ENCODE data around the gene DRC7. TPM values are rescaled to one million over a fixed set of nuclear protein-coding genes. Genes with fewer than 3 reads are reported as not detected.
A peak's percentile ranks its signal among the peaks of the same experiment; 100 is the strongest.

The DRC7 gene
- total and polyA plus RNA-seq, 2 donors = 0.32 to 0.33 TPM

DNA sequence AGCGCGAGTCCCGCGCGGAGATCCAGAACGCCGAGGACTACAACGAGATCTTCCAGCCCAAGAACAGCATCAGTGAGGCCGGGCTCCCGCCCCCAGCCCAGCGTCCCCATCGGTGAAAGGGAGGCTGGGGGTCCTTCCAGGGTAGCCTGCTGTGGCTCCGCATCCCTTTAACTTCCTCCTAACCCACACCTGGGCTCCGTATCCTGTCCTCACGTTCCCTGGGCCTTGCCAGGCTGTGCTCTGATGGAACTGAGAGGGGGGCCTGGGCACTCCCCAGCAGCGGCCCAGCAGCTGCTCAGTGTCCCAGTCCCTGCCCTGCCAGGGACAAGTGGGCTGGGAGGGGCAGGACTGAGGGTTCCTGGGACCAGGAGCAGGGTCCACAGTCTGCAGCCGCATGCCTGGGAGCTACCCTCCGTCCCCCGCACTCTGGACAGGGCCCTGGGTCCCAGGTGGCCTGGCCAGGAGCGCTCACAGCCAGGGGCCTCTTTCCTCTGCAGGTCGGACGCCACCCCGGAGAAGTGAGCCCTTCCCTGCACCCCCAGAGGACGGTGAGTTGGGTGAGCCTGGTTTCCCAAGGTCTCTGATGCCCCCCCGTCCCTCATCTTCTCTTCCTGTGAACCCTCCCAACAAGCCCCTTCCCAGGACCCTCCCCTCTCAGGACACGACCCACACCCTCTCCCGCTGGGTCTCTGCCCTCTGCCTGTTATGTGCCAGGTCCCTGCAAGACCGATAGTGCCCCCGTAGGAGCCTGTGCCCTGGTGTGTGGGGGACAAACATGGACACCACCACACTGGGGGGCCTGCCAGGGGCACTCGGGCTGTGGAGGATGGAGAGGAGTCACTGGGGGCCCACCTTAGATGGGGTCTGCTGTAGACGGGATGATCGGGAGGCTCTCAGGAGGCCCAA lies 59.1 kb downstream of the DRC7 start:
- Histone ChIP-seq H3K9me3 (ENCODE audit: control insufficient read depth in 2 of 2, insufficient read depth in 1 of 2, low read length in 1 of 2) (no peaks in the 10 kb centered on the region), H3K36me3 (ENCODE audit: control insufficient read depth in 2 of 2, insufficient read depth in 2 of 2, low read length in 1 of 2) (peaks cover 20 to 47% of the 10 kb centered on the region in 2 donors), H3K4me1 (ENCODE audit: control insufficient read depth in 2 of 2, insufficient read depth in 2 of 2, low read length in 2 of 2) (no peaks in the 10 kb centered on the region), H3K27ac (ENCODE audit: low read depth in 1 of 2, low read length in 1 of 2) (no peak overlapping the region), H3K27me3 (ENCODE audit: control insufficient read depth in 2 of 2, insufficient read depth in 1 of 2, low read length in 1 of 2) (no peaks in the 10 kb centered on the region), H3K4me3 (ENCODE audit: low read length in 2 of 2) (no peak overlapping the region)
- DNase-seq (ENCODE audit: low read depth in 6 of 9, low spot score in 9 of 9) = no peak
- whole genome bisulfite sequencing = 96% methylated on average over 32 of the region's 32 CpGs

DNA sequence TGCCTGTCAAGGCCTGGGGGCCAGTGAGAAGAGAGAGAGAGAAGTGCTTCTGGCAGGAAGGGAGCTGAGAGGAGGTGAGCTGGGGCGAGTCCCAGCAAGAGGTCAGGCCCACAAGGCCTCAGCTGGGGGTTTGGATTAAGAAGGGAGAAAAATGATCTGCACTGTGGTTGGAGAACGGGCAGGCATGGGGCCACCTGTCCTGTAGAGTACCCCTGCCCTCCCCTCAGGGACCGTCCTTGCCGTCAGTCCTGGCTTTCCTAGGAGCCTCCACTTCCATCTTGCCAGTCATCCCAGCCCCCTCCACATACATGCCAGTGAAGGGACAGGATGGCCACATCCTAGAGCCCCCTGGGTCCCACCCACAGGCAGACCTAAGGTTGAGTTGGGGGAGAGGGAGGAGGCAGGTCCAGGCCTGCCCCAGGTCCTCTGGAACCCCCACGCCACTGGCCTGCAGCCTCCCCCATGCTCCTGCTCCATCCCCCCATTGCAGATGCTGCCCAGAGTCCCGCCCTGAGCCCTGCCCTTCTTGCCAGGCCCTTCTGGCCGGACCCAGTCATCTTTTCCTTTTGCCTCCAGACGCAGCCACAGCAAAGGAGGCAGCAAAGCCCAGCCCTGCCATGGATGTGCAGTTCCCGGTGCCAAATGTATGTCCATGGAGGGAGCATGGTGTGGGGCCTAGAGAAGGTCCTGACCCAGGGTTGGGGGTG lies 59.9 kb downstream of the DRC7 start:
- no peaks in the 10 kb centered on the region for H3K27me3 ChIP-seq (ENCODE audit: control insufficient read depth in 2 of 2, insufficient read depth in 1 of 2, low read length in 1 of 2)
- WGBS = 93% methylated on average over 9 of the region's 9 CpGs
- DNase-seq (ENCODE audit: low read depth in 6 of 9, low spot score in 9 of 9) = no peak
- peaks cover 20 to 47% of the 10 kb centered on the region in 2 donors for H3K36me3 ChIP-seq (ENCODE audit: control insufficient read depth in 2 of 2, insufficient read depth in 2 of 2, low read length in 1 of 2)
- no peaks in the 10 kb centered on the region for H3K9me3 ChIP-seq (ENCODE audit: control insufficient read depth in 2 of 2, insufficient read depth in 1 of 2, low read length in 1 of 2)
- H3K27ac ChIP-seq (ENCODE audit: low read depth in 1 of 2, low read length in 1 of 2) = no peak overlapping the region
- H3K4me3 ChIP-seq (ENCODE audit: low read length in 2 of 2) = no peak overlapping the region
- no peaks in the 10 kb centered on the region for H3K4me1 ChIP-seq (ENCODE audit: control insufficient read depth in 2 of 2, insufficient read depth in 2 of 2, low read length in 2 of 2)

DNA sequence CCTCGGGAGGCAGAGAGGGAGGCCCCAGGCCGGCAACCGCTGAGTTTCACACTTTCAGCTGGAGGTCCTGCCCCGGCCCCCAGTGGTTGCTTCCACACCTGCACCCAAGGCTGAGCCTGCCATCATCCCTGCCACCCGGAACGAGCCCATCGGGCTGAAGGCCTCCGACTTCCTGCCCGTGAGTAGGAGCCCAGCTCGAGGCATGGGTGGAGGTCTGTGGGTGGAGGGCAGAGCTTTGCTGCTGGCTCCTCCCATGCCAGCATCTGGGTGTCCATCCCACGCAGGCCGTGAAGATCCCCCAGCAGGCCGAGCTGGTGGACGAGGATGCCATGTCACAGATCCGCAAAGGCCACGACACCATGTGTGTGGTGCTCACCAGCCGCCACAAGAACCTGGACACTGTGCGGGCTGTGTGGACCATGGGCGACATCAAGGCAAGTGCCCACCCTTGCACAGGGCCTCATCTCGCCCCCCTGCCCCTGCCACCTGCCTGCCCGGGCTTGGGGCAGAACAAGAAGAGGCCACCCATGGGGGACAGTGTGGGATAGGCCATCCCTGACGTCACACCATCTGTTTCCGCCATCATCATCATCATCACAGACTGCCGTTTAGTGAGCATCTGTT lies 60.6 kb downstream of the DRC7 start:
- H3K4me1 ChIP-seq (ENCODE audit: control insufficient read depth in 2 of 2, insufficient read depth in 2 of 2, low read length in 2 of 2) = no peaks in the 10 kb centered on the region
- 97% methylated on average over 24 of the region's 24 CpGs for WGBS
- no peak for DNase-seq (ENCODE audit: low read depth in 6 of 9, low spot score in 9 of 9)
- H3K27me3 ChIP-seq (ENCODE audit: control insufficient read depth in 2 of 2, insufficient read depth in 1 of 2, low read length in 1 of 2) = no peaks in the 10 kb centered on the region
- H3K9me3 ChIP-seq (ENCODE audit: control insufficient read depth in 2 of 2, insufficient read depth in 1 of 2, low read length in 1 of 2) = no peaks in the 10 kb centered on the region
- H3K4me3 ChIP-seq (ENCODE audit: low read length in 2 of 2) = no peak overlapping the region
- no peak overlapping the region for H3K27ac ChIP-seq (ENCODE audit: low read depth in 1 of 2, low read length in 1 of 2)
- H3K36me3 ChIP-seq (ENCODE audit: control insufficient read depth in 2 of 2, insufficient read depth in 2 of 2, low read length in 1 of 2) = peaks cover 20 to 47% of the 10 kb centered on the region in 2 donors

DNA sequence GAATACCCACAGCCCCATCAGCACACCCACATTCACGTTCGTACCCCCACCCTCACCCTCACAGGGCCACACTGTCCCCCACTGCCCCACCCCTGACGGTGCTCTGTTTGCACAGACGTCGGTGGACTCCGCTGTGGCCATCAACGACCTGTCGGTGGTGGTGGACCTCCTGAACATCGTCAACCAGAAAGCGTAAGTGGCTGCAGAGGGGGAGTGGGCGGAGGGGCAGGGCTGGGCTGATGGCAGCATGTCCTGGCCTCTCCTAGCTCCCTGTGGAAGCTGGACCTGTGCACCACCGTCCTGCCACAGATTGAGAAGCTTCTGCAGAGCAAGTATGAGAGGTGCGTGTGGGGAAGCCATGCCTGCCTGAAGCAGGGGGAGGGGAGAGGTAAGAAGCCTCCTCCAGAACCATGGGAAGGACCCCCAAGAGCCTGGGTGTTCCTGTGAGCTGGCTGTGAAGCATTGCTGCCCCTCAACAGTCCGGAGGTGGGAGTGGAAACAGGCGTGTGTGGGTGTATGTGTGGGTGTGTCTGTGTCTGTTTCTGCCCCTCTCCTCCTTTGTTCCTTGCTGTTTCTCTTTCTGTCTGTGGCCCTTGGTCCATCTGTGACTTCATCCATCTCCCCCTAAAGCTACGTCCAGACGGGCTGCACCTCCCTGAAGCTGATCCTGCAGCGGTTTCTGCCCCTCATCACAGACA lies 61.3 kb downstream of the DRC7 start:
- H3K27me3 ChIP-seq (ENCODE audit: control insufficient read depth in 2 of 2, insufficient read depth in 1 of 2, low read length in 1 of 2) = no peaks in the 10 kb centered on the region
- peaks cover 20 to 44% of the 10 kb centered on the region in 2 donors for H3K36me3 ChIP-seq (ENCODE audit: control insufficient read depth in 2 of 2, insufficient read depth in 2 of 2, low read length in 1 of 2)
- no peak for DNase-seq (ENCODE audit: low read depth in 6 of 9, low spot score in 9 of 9)
- H3K9me3 ChIP-seq (ENCODE audit: control insufficient read depth in 2 of 2, insufficient read depth in 1 of 2, low read length in 1 of 2) = no peaks in the 10 kb centered on the region
- H3K4me1 ChIP-seq (ENCODE audit: control insufficient read depth in 2 of 2, insufficient read depth in 2 of 2, low read length in 2 of 2) = no peaks in the 10 kb centered on the region
- no peak overlapping the region for H3K27ac ChIP-seq (ENCODE audit: low read depth in 1 of 2, low read length in 1 of 2)
- 96% methylated on average over 18 of the region's 18 CpGs for WGBS
- H3K4me3 ChIP-seq (ENCODE audit: low read length in 2 of 2) = no peak overlapping the region

DNA sequence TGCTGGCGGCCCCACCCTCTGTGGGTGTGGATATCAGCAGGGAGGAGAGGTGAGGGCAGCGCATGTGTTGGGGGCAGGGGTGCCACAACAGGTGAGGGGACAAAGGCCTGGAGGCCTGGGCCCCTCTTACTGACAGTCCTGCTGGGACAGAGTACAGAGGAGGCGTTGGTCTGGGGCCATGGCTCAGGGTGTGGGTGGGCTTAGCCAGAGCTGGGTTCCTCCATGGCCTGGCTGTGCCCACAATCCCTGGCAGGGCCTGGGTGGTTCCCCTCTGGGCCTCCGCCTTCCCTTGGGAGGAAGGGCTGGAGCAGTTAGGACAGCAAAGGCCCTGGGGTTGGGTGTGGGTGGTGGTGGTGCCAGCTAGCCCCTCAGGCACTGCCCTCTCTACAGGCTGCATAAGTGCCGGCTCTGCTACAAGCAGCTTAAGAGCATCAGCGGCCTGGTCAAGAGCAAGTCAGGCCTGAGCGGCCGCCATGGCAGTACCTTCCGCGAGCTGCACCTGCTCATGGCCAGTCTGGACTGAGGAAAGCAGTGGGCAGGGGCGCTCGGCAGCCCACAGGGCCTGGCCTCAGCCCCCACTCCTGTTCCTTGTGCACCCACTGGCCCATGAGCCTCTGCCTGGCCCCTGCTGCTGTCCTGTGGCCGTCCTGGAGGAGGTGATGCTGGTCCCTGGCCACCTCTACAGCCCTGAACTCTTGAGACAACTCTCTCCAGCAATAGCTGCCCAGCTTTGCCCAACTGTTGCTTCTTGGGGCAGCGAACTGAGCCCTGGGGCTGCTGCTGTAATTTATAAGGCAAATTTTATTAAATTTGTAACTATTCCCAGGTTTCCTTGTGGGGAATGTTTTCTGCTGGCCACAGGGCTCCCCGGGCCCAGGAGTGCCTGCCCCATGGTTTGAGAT lies 62.1 kb downstream of the DRC7 start:
- WGBS = 88% methylated on average over 15 of the region's 15 CpGs
- Histone ChIP-seq H3K27ac (ENCODE audit: low read depth in 1 of 2, low read length in 1 of 2) (no peak overlapping the region), H3K9me3 (ENCODE audit: control insufficient read depth in 2 of 2, insufficient read depth in 1 of 2, low read length in 1 of 2) (no peaks in the 10 kb centered on the region), H3K27me3 (ENCODE audit: control insufficient read depth in 2 of 2, insufficient read depth in 1 of 2, low read length in 1 of 2) (no peaks in the 10 kb centered on the region), H3K4me3 (ENCODE audit: low read length in 2 of 2) (no peak overlapping the region), H3K36me3 (ENCODE audit: control insufficient read depth in 2 of 2, insufficient read depth in 2 of 2, low read length in 1 of 2) (peaks cover 18 to 36% of the 10 kb centered on the region in 2 donors), H3K4me1 (ENCODE audit: control insufficient read depth in 2 of 2, insufficient read depth in 2 of 2, low read length in 2 of 2) (no peaks in the 10 kb centered on the region)
- no peak for DNase-seq (ENCODE audit: low read depth in 6 of 9, low spot score in 9 of 9)

DNA sequence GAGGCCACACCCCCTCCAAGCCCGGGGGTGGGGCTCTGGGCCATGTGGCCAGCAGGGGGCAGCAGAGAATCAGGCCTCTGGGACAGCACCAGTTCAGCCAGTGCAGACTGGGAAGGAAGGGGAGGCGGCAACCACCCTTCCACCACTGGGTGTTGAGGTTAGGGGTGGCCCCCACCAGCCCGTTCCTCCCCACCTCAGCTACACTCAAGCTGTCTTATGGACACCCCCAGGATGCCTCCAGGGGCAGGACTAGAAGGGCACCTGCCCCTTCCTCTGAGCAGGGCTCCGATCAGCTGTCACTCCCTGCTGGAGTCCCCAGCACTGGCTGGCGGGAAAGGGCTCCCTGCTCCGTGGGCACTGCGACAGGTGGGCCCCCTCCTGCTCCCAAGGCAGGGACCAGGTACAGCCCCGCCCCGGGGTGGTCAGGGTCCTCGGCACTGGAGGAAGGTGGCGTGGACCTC lies 62.8 kb downstream of the DRC7 start:
- Histone ChIP-seq H3K4me1 (ENCODE audit: control insufficient read depth in 2 of 2, insufficient read depth in 2 of 2, low read length in 2 of 2) (no peaks in the 10 kb centered on the region), H3K4me3 (ENCODE audit: low read length in 2 of 2) (no peak overlapping the region), H3K36me3 (ENCODE audit: control insufficient read depth in 2 of 2, insufficient read depth in 2 of 2, low read length in 1 of 2) (peaks cover 18 to 29% of the 10 kb centered on the region in 2 donors), H3K27me3 (ENCODE audit: control insufficient read depth in 2 of 2, insufficient read depth in 1 of 2, low read length in 1 of 2) (no peaks in the 10 kb centered on the region), H3K9me3 (ENCODE audit: control insufficient read depth in 2 of 2, insufficient read depth in 1 of 2, low read length in 1 of 2) (no peaks in the 10 kb centered on the region), H3K27ac (ENCODE audit: low read depth in 1 of 2, low read length in 1 of 2) (no peak overlapping the region)
- peak in 8 of 9 donors; percentile 34 to 83 (median 68) for DNase-seq (ENCODE audit: low read depth in 6 of 9, low spot score in 9 of 9)
- 71% methylated on average over 11 of the region's 11 CpGs for WGBS

DNA sequence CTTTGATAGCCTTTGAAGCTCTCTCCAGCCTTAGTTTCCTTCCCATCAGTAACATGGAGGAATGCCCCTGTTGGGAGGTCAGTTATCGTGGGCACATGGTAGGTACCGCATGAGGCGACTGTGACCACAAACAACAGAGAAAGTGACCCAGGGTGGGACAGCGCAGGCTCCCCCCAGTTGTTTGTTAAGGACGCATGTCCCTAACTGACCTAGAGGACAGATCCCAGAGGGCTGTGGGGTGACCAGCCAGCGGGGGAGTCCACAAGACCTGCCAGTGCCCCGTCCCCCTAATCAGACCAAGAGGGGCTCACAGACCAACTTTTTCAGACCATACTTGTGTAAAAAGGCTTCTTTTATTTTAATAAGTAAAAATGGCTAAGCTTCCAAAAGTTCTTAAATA lies 63.3 kb downstream of the DRC7 start:
- no peak overlapping the region for H3K4me3 ChIP-seq (ENCODE audit: low read length in 2 of 2)
- H3K36me3 ChIP-seq (ENCODE audit: control insufficient read depth in 2 of 2, insufficient read depth in 2 of 2, low read length in 1 of 2) = peaks cover 18 to 25% of the 10 kb centered on the region in 2 donors
- no peaks in the 10 kb centered on the region for H3K9me3 ChIP-seq (ENCODE audit: control insufficient read depth in 2 of 2, insufficient read depth in 1 of 2, low read length in 1 of 2)
- H3K27me3 ChIP-seq (ENCODE audit: control insufficient read depth in 2 of 2, insufficient read depth in 1 of 2, low read length in 1 of 2) = no peaks in the 10 kb centered on the region
- no peaks in the 10 kb centered on the region for H3K4me1 ChIP-seq (ENCODE audit: control insufficient read depth in 2 of 2, insufficient read depth in 2 of 2, low read length in 2 of 2)
- no peak overlapping the region for H3K27ac ChIP-seq (ENCODE audit: low read depth in 1 of 2, low read length in 1 of 2)
- 97% methylated on average over 7 of the region's 7 CpGs for WGBS
- no peak for DNase-seq (ENCODE audit: low read depth in 6 of 9, low spot score in 9 of 9)
